Thoracic aorta (tissue), 2 donors: Measurements from ENCODE around the gene PTPRJ. TPM values are rescaled to one million over a fixed set of nuclear protein-coding genes. Genes with fewer than 3 reads are reported as not detected.
A peak's percentile ranks its signal among the peaks of the same experiment; 100 is the strongest.

Experiments
- ATAC-seq: fragments of 150-250 bp; one replicate; pipeline ENCODE4 v1.8.0; 2017; ENCODE audit warnings: low read depth; ENCODE audit not compliant: insufficient number of reproducible peaks, low FRiP score
- DNase-seq: peaks from one replicate; pipeline ENCODE4 v3.0.0-alpha.2; 2020; ENCODE audit warnings: low spot score
- H3K27ac ChIP-seq, 2 donors: fragments of 200-600 bp; sonication (generic); 1 replicate in 1 of 2; 2 replicates in 1 of 2; pipeline ENCODE4 v1.5.1; 2016; ENCODE audit warnings: mild to moderate bottlenecking in 2 of 2, moderate library complexity in 2 of 2
- H3K27me3 ChIP-seq: fragments of 200-600 bp; sonication (generic); replicated peaks from 2 replicates; pipeline ENCODE4 v1.6.0; 2016; ENCODE audit warnings: mild to moderate bottlenecking; ENCODE audit not compliant: insufficient read depth
- H3K36me3 ChIP-seq: fragments of 200-600 bp; sonication (generic); one replicate; pipeline ENCODE4 v1.5.1; 2016
- H3K4me1 ChIP-seq, 2 donors: fragments of 200-600 bp; sonication (generic); 1 replicate in 1 of 2; 2 replicates in 1 of 2; pipeline versions ENCODE4 v1.5.1 to v1.6.0; 2016; ENCODE audit warnings: low read depth in 2 of 2, mild to moderate bottlenecking in 1 of 2; ENCODE audit not compliant: control insufficient read depth in 1 of 2
- H3K4me3 ChIP-seq: fragments of 200-600 bp; sonication (generic); 2 replicates; pipeline ENCODE4 v1.5.1; 2016; ENCODE audit warnings: mild to moderate bottlenecking
- H3K9me3 ChIP-seq: fragments of 200-600 bp; sonication (generic); 2 replicates; pipeline ENCODE4 v1.5.1; 2016
- CTCF ChIP-seq: fragments of 200-600 bp; sonication (generic); IDR thresholded peaks from one replicate; pipeline ENCODE4 v1.5.1; 2019; ENCODE audit warnings: antibody characterized with exemption
- total RNA-seq, 2 donors: library from RNA; depleted of rRNA; stranded (reverse); fragments of >200 nt; gene quantifications; one replicate each; pipeline versions ENCODE4 v1.1.0 to v1.2.3, GENCODE V29; 2016

Gene PTPRJ
- total RNA-seq, 2 donors from 2014 or later = 20.4 to 20.9 TPM

GRCh38 chr11:48167380-48167779 is 187.0 kb downstream of the PTPRJ start:
- H3K4me3 ChIP-seq = no peak overlapping the region
- H3K27ac ChIP-seq = no peak overlapping the region
- H3K27me3 ChIP-seq = no peaks in the 10 kb centered on the region
- peaks cover 3% of the 10 kb centered on the region for H3K36me3 ChIP-seq
- H3K9me3 ChIP-seq = no peaks in the 10 kb centered on the region
- DNase-seq (no peak), ATAC-seq (no peak)
- no peak for TF ChIP-seq CTCF
- H3K4me1 ChIP-seq = peaks cover 0 to 27% of the 10 kb centered on the region in 2 donors

- no peak for ATAC-seq
- Histone ChIP-seq H3K9me3 (no peaks in the 10 kb centered on the region), H3K4me1 (peaks cover 0 to 36% of the 10 kb centered on the region in 2 donors), H3K27ac (no peak overlapping the region), H3K36me3 (peaks cover under 1% of the 10 kb centered on the region), H3K27me3 (no peaks in the 10 kb centered on the region), H3K4me3 (no peak overlapping the region)
- no peak for TF ChIP-seq CTCF
- no peak for DNase-seq
Observed at GRCh38 chr11:48168815-48169214, 188.5 kb downstream of the PTPRJ start.

GRCh38 chr11:48169259-48169658 is 188.9 kb downstream of the PTPRJ start:
- no peaks in the 10 kb centered on the region for H3K36me3 ChIP-seq
- H3K4me1 ChIP-seq = peaks cover 0 to 36% of the 10 kb centered on the region in 2 donors
- no peaks in the 10 kb centered on the region for H3K9me3 ChIP-seq
- no peaks in the 10 kb centered on the region for H3K27me3 ChIP-seq
- H3K4me3 ChIP-seq = no peak overlapping the region
- no peak overlapping the region for H3K27ac ChIP-seq
- no peak for DNase-seq
- no peak for ATAC-seq
- no peak for TF ChIP-seq CTCF

DNA sequence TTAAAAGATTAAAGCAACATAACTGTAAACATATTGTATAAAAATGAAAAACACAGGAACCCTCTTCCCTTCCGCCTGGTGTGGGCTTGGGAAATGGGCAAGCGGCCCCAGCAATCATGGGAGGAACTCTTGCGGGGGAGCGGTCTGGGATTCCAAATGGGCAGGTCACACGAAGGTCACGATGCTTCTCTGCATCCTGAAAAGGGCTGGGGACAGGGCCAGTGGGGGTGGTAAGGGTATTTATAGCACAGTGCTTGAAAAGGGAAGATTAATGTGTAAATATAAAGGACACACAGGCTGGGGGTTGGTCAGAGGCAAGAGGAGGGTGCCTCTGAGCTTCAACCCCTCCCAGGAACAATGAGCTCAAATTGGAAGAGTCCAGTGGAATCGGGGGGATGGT is 189.4 kb downstream of the PTPRJ start:
- H3K4me3 ChIP-seq = no peak overlapping the region
- peaks cover 0 to 36% of the 10 kb centered on the region in 2 donors for H3K4me1 ChIP-seq
- no peaks in the 10 kb centered on the region for H3K27me3 ChIP-seq
- no peak for TF ChIP-seq CTCF
- no peak for ATAC-seq
- no peaks in the 10 kb centered on the region for H3K9me3 ChIP-seq
- no peaks in the 10 kb centered on the region for H3K36me3 ChIP-seq
- H3K27ac ChIP-seq = no peak overlapping the region
- no peak for DNase-seq

DNA sequence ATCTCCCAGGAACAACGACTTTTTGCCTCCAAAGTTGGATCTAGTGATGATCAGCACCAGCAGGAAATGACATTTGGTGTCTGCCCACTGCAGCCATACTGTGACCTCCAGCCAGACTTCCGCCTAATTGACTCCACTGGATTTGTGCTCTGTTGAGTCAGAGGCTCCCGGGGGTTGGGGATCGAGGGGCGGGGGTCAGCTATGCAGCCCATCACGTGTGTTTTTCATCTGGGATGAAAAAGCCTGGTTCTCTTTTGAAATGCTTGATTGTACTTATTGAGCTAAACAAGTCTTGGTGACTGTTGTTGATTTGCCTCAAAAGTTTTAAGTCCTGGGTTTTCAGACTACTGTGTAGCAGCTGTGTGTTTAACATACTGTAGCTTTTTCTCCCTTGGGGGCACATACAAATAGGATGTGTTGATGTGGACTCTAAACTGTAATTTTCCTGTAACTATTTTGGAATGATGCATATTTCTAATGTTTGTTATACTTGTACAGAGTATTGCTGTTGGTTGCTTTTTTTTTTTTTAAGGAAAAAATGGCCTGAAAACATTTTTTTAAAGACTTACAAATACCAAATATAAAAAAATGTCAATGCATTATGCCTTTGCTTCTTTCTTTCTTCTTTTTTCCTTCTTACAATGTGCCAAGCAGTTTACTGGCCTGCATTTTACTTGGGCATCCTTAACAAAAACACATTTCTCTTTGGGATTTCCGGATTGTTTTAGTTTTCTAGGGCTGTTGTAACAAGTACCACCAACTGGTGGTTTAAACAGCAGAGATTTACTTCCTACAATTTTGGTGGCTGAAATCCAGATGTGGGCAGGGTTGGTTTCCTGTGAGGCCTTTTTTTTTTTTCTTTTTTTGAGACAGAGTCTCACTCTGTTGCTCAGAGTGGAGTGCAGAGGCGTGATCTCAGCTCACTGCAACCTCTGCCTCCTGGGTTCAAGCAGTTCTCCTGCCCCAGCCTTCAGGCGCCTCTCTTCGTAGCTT is 190.2 kb downstream of the PTPRJ start:
- no peak for DNase-seq
- Histone ChIP-seq H3K4me3 (no peak overlapping the region), H3K27me3 (no peaks in the 10 kb centered on the region), H3K9me3 (no peaks in the 10 kb centered on the region), H3K27ac (peak overlapping the region; percentile 28 to 37), H3K36me3 (no peaks in the 10 kb centered on the region), H3K4me1 (peaks cover 0 to 36% of the 10 kb centered on the region in 2 donors)
- no peak for TF ChIP-seq CTCF
- ATAC-seq = no peak
